GM18508 (cell line): Measurements from ENCODE around the gene RHO.
"Not testable (repeated sequence)": the region's sequence is repeated elsewhere in the genome, so short reads cannot be mapped to it uniquely, and the experiment has no call there.

Source experiments
- ATAC-seq: cut with Tn5 transposase; IDR thresholded peaks from one replicate; pipeline ENCODE4 v1.9.1; 2021; ENCODE audit warnings: moderate number of reproducible peaks; ENCODE audit not compliant: insufficient read depth, unreplicated experiment

Gene RHO

GRCh38 chr3:129539206-129539605, 10.8 kb downstream of the RHO start:
- ATAC-seq: no peak

- ATAC-seq: no peak
Observed at GRCh38 chr3:129540776-129541516, 12.5 kb downstream of the RHO start.

DNA sequence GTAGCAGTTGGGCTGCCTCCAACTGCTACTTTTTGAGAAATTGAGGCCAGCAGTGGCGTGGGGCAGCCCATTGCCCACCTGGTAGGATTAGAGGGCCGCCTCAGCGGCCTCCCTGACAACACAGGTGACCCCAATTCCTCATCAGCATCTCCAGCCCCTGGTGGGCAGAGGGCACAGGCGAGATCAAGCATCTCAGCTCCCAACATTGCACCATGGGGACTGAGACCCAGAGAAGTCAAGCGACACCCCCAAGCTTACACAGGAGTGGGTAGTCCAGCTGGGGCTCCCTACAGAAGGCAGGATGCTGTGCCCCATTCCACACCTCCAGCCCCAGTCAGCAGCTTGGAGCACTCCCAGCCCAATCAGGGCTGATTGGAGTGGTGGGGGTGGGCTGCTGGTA, 14.3 kb downstream of the RHO start:
- ATAC-seq: no peak

DNA sequence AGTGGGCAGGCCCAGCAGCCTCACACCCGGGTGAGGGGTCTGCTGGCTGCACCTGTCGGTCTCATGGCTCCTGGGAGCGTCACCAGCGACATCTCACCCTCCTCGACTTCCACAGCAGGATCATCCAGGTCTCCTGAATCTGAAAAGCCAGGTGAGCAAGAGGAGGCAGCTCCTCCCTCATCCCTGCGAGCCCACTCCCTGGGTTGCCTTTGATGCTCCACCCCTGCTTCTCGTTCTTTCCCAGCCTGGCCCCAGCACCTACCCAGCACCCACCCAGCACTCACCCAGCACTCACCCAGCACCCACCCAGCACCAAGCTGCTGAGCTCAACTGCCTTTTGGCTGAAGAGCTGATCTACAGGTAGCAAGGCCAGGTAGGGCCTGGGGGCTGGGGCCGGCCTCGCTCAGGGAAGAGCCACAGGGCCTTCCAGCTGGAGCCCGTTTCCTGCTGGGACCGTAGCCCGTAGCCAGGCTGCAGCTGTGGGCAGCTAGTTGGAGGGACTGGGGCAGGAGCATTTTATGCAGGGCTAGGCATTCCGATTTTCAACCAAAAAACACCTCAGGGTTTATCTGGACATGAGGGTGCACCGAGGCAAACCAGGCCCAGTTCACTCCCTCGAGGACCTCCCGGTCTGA, 14.8 kb downstream of the RHO start, which contains the start of gene H1-8:
Gene H1-8 (plus strand): TSS at position 20 of the 635 bp plus-strand sequence. CDS start 44 bp downstream, at position 64.
- no peak for ATAC-seq

DNA sequence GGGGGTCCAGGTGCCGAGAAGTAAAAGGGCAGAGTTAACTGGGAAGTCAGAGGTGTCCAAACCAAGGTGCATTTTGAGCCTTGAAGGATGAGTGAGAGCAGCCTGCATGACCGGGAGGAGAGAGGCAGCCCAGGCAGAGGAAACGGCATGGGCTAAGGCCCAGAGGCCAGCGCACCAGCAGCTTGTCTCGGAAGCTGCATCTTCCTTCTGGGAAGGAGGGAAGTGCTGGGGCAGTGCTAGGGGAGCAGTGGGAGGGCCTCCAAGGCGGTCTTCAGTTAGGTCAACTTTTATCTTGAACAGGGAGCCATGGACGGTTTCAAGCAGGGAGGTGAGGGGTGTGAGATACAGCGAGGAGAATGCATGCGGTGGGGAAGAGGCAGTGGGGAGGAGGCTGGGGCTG, 15.6 kb downstream of the RHO start:
- ATAC-seq: no peak

GRCh38 chr3:129545951-129546350, 17.5 kb downstream of the RHO start:
- ATAC-seq: not testable (repeated sequence)

- no peak for ATAC-seq
Observed at GRCh38 chr3:129547241-129547640, 18.8 kb downstream of the RHO start.

- no peak for ATAC-seq
Observed at GRCh38 chr3:129548104-129548965, 19.9 kb downstream of the RHO start.

DNA sequence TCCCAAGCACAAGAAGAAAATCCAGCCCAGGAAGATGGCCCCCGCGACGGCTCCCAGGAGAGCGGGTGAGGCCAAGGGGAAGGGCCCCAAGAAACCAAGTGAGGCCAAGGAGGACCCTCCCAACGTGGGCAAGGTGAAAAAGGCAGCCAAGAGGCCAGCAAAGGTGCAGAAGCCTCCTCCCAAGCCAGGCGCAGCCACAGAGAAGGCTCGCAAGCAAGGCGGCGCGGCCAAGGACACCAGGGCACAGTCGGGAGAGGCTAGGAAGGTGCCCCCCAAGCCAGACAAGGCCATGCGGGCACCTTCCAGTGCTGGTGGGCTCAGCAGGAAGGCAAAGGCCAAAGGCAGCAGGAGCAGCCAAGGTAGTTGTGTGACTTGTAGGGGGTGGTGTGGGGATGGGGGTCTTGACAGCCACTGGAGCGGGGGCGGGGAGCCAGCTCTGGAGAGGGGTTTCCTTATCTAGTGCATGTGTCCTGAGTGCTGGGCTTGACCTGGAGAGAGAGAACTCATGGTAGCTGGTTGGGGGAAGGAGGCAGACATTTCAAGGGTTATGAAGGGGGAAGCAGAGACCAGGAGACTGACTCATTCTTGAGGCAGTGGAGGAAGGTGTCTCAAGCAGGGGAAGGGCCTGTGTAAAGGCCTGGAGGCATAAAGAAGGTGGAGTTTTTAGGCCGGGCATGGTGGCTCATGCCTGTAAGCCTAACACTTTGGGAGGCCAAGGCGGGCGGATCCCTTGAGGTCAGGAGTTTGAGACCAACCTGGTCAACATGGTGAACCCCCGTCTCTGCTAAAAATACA, 20.8 kb downstream of the RHO start:
- ATAC-seq: no peak

DNA sequence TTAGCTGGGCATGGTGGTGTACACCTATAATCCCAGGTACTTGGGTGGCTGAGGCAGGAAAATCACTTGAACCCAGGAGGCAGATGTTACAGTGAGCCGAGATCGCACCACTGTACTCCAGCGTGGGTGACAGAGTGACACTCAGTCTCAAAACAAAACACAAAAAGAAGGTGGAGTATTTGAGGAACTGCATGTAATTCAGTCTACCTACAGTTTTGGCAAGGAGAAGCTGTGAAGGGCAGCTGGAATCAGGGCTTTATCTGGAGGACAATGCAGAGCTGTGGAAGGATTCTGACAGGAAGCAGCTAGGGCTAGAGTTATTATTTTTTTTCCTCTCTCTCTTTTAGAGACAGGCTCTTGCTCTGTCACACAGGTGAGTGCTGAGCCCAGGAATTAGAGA, 21.4 kb downstream of the RHO start:
- ATAC-seq: no peak

- ATAC-seq: no peak
Observed at GRCh38 chr3:129552287-129553050, 24.0 kb downstream of the RHO start.

DNA sequence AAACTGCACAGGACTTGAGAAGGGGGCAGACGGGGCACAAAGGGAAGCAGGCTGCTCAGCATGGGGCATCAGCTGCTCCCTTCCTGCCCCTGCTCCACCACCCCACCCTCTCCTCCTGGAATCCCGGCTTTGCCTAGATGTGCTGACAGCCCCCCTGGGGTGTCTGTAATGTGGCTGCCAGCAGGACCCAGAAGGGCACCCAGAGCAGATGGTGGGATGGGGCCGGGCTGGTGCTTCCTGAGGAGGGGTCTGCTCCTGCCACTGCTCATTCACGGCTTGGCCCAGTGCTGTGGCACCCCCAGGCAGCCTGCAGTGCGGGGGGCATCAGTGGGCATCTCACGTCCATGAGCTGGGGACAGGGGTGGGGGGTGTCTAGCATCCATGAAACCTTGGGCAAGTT, 24.7 kb downstream of the RHO start:
- ATAC-seq: no peak

GRCh38 chr3:129553719-129554118, 25.3 kb downstream of the RHO start:
- no peak for ATAC-seq

GRCh38 chr3:129554356-129555152, 26.1 kb downstream of the RHO start:
- no peak for ATAC-seq

DNA sequence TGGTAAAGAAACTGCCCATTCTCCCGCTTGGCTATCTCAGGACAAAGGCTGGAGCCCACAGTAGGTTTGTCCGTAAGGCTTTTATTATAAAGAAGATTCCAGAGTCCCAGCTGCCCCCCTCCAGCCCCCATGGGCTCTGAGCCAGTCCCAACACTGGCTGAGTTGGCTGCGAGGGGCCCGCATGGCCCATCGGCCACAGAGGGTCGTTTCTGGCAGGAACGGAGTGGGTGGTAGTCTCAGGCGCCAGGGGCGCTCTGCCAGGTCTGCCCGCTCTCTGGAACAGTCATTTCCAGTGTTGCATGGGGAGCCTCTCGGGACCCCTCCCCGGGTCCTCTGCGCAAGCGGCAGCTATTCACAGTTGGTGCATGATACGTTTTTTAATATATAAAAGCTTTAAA, 26.7 kb downstream of the RHO start:
- ATAC-seq: no peak

- no peak for ATAC-seq
Observed at GRCh38 chr3:129555616-129556357, 27.3 kb downstream of the RHO start.

- ATAC-seq: no peak
Observed at GRCh38 chr3:129556358-129556695, 27.9 kb downstream of the RHO start.

GRCh38 chr3:129556890-129557547, 28.6 kb downstream of the RHO start:
- ATAC-seq: no peak
